T-helper 1 cell (primary cell): Measurements from ENCODE around the gene NRXN2.
A peak's percentile ranks its signal among the peaks of the same experiment; 100 is the strongest.

ENCODE experiments used
- DNase-seq, 5 donors: peaks; one replicate each; pipeline ENCODE4 v3.0.0-alpha.2; 2012 to 2020

NRXN2 gene

DNA sequence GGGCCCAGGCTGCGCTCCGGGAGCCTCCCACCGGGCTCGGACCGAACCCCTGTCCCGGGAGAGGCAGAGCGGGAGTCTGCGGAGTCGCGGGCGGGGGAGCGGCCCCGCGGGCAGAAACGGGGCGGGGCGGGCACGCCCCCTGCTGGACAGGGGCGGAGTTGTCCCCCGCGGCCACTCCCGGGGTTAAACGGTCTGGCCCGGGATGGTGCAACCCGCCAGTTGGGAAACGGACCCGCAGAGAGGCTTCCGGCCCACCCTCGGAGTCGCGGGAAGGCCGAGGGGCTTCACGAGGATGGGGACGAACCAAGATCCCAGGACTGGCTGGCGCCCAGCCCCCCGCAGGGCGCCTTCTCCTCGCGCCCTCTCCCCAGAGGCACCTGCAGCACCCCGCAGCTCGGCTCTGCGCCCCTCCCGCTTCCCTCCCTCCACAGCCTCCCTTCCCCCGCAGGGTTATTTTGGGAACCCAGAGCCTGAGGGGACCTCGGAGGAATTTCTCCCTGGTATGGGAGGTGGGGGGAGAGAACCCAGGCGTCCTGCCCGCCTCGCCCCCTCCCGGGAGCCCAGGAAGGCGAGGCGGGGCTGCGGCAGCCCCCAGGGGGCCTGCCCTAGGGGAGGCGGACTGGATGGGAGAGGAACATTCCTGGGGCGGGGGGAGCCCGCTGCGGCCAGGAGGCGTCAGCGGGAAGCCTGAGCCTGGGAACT is 20.0 kb upstream of the NRXN2 start:
- peak; percentile 48 to 75 (median 69) for DNase-seq

DNA sequence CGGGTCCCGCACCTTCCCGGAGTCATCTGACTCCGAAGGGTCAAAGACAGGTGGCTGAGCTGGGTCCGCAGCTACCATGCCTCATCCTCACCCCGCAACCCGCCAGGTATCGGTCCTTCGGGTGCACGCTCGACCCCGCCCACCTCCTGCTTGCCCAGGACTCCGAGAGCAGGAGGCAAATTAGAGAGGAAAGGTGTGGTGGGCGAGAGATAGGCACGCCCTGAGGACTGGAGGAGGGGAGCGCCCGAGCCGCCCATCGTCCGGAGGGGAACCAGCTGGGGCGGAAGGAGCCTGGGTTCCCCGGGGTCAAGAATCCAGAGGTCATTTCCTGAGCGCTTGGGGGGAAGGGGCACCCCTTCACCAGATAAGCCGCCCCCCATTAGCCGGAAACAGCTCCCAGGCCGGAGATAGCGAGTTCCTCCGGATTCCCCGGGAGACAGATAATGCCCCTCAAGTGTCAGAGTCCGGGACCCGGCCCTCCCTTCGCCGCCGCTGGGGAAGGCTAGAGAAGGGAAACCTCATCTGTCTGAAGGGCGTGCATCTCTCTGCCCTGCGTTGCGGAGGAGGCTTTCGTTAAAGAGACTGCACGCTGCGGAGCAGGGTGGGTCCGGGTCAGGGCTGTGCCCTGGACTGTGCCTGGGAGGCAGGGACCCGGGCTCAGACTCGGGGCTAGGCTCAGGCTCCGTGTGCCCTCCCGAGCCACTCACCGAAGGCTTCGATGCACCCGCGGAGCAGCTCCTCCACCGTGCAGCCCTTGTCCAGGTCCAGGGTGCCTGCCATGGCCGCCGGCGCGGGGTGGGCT is 19.3 kb upstream of the NRXN2 start:
- no peak for DNase-seq

DNA sequence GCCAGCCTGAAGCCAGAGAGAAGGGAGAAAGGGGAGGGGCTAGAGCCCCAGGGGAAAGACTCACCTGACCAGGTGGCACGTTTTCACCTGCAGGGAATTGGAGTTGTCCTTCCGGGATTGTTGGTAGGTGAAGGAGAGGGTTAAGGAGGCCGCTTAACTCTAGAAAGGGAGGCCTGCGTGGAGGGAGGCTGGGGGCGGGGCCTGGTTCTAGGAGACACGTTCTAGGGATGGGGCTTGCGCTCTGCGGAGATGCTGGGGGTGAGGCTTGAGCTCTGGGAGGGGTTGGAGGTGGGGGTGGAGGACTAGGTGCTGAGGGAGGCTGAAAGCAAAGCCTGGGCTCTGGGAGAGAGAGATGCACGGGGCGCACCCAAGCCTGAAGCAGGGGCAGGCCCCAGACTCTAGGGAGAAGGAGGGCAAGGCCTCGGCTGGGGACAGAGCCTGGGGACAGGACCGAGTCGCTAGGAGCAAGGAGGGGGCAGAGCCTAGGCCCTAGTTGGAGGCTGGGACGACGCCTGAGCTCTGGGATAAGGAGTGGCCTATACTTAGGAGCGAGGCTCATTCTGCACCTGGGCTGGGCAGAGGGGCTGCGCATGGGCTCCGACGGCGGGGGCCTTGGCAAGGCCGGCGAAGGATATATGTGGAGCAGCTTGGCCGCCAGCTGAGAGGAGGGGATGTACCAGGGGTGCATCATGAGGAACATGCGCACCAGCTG is 18.5 kb upstream of the NRXN2 start:
- DNase-seq = no peak

- DNase-seq = no peak
These were observed 16.9 kb upstream of the NRXN2 start for GRCh38 chr11:64739871-64740270.

GRCh38 chr11:64736654-64737053 is 13.7 kb upstream of the NRXN2 start:
- no peak for DNase-seq

- no peak for DNase-seq
These were observed 12.8 kb upstream of the NRXN2 start for GRCh38 chr11:64735725-64736259.

DNA sequence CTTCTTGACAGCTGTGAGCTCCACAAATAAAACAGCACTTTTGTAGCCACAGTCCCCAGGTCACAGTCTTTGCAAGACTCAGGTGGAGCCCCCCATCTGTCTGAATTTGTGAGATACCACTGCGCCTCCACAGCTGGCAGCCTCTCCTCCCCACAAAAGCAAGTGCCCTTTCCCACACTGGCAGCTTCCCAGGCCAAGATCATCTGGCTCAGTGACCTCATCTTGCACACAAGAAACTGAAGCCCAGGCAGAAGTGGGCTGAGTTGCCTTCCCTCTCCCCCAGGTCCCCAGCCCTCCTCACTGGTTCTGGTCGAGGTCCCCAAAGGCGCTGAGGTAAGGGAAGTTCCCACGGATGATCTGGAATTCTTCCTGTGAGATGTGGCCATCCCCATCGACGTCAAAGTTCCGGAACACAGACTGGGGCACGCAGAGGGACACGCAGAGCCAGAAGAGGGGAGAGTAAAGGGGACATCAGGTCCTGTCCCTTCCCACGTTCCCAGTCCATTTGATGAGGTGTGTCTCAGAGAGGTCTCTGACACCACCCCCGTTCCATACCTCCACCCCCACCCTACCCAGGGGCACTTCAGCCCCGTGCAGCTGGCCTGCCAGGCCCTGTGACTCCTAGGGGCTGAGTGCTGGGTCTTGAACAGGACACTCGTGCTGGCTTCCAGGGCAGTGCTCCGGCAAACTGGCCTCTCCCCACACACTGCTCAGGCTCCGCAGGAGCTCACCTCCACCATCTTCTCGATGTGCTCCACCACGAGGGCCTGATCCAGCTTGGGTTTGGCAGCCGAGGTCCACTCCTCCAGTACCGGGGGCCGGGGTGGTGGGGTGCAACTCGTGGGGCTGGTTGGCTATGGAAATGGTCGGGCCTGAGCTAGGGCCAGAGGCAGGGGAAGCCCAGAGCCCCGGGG is 12.1 kb upstream of the NRXN2 start:
- no peak for DNase-seq

DNA sequence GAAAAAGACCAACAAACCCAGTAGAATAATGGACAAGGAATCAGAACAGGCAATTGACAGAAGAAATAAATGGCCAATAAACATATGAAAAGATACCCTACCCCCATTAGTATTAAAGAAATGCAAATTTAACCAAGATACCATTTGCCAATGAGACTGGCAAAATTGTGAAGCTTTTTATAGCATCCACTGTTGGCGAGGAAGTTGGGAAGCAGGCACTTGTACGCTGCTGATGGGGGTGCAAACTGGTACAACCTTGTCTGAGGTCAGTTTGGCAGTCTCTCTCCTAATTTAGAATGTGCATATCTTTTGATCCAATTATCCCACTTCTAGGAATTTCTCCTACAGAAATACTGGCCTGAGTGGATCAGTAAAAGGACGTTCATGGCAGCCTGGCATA is 8.6 kb upstream of the NRXN2 start:
- no peak for DNase-seq

DNA sequence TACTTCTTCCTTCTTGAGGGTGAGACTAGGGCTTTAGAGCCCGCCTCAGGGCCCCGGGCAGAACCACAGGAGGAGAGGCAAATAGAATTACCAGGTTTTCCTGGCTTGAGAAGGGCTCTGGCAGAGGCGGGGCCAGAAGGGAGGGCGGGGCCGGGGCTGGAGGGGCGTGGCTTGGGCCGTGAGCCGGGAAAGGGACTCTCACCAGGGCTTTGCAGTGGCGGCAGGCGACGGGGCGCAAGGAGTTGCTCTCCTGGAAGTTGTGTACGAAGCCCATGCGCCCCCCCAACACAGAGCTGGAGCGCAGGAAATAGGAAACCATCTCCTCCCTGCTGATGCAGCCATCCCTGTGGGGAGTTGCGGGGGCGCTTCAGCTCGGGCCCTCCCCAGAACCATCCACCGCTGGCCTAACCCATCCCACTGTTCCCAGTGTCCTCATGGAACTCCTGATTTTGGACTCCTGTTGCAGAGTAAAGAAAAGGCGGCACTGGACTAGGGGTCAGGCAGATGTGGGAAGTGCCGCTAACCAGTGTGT is 6.9 kb upstream of the NRXN2 start:
- peak in 1 of 5 donors; percentile 17 for DNase-seq

- peak in 1 of 5 donors; percentile 3 for DNase-seq
These were observed 5.9 kb upstream of the NRXN2 start for GRCh38 chr11:64728757-64729365.

- no peak for DNase-seq
These were observed 4.0 kb upstream of the NRXN2 start for GRCh38 chr11:64726867-64727530.

- peak in 1 of 5 donors; percentile 3 for DNase-seq
These were observed 3.2 kb upstream of the NRXN2 start for GRCh38 chr11:64726211-64726641.

DNA sequence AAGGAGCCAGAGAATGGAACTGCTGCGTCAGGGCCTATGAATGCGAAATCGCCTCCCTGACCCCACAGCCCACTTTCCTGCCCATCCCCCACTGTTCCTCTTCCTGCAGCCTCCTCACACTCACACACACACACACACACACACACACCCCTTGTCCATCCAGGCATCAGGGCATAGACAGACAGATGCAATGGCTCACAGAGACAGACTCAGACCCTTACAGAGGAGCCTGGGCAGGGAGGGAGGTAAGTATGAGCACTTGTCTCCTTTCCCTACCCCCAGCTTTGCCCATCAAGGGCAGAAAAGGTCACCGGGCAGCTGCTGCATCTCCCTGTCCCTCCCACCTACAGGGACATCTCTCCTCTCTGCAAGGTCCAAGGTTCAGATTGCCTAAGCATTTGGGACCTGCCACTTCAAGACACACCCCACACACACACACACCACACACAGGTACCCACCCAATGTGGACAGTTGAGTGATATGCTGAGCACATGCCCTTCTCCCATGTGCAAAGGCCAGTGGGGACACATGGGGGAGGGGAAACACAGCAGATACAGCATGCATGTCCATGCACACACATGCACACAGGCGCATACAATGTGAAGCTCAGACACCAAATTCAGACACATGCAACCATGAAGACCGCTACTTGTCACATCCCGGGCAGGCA is 2.0 kb upstream of the NRXN2 start:
- peak in 1 of 5 donors; percentile 5 for DNase-seq

- DNase-seq = peak in 1 of 5 donors; percentile 8
These were observed 1.2 kb upstream of the NRXN2 start for GRCh38 chr11:64723907-64724862.

GRCh38 chr11:64722141-64723065 is 594 bp downstream of the NRXN2 start:
- no peak for DNase-seq

DNA sequence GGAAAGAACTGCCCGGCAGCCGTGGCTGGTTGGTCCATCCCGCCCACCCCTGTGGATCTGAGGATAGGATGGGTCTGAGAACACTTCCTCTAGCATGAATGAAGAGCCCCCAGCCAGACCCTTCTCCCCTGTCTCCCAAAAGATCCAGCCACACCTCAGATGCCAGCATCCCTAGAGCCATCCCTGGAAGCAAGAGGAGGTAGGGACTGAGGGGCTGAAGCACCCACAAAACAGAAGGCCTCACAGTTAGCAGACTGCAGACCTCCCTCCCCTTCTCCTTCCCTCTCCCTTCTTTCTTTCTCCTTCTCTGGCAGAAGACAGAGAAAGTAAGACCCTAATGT is 1.7 kb downstream of the NRXN2 start:
- DNase-seq = no peak

DNA sequence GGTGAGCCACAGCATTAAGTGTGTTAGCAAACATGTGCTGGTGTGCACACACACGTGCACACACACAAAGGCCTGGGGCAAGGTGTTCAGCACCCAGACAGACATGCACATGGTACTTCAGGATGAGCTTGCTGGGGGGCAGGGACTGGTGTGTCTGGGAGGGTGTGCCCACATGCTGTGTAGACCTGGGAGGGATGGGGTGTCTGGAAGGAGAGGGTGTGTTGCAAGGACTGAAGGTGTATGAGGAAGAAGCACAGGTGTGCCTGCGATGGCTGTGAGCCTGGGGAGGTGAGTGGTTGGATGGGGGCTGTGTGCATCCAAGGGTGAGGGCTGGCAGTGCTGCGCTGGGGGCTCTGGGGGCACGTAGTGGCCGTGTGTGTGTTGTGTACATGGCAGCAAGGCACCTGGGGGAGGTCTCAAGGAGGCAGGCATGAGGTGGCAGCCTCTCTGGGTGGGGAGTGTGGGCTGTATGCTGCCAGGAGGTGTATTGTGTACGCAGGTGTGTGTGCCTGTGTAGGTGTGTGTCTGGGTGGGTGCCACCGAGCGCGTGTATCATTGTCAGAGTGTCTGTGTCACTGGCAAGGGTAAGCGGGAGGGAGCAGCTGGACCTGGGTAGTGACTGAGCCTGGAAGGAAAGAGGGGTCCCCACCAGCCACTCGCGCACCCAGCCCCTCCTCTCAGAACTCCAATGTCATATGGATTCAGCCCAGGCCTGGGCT is 2.2 kb downstream of the NRXN2 start:
- DNase-seq = no peak
